Measurements from ENCODE around the gene SPOUT1. TPM values are rescaled to one million over a fixed set of nuclear protein-coding genes. Genes with fewer than 3 reads are reported as not detected.
"Not testable (repeated sequence)": the region's sequence is repeated elsewhere in the genome, so short reads cannot be mapped to it uniquely, and the experiment has no call there.

Gene SPOUT1
- total RNA-seq, 1 donor from 2014 or later, result 25.6 TPM

GRCh38 chr9:128847803-128848202, 18.2 kb upstream of the SPOUT1 start:
- peaks cover 24% of the 10 kb centered on the region for H3K9me3 Mint-ChIP-seq (ENCODE audit: low read depth)
- peaks cover 9% of the 10 kb centered on the region for H3K36me3 Mint-ChIP-seq (ENCODE audit: low read depth)
- H3K4me1 Mint-ChIP-seq (ENCODE audit: low read depth), result peaks cover 10% of the 10 kb centered on the region
- no peaks in the 10 kb centered on the region for H3K27me3 Mint-ChIP-seq (ENCODE audit: low read depth)
- H3K27ac Mint-ChIP-seq (ENCODE audit: unreplicated experiment), result no peak overlapping the region
- no peak overlapping the region for H3K4me3 Mint-ChIP-seq (ENCODE audit: unreplicated experiment)
- TF ChIP-seq CTCF (IDR thresholded peaks at IDR 0.05), result no peak
- no peak for DNase-seq (ENCODE audit: low spot score)

- peaks cover 10% of the 10 kb centered on the region for H3K4me1 Mint-ChIP-seq (ENCODE audit: low read depth)
- peaks cover 11% of the 10 kb centered on the region for H3K36me3 Mint-ChIP-seq (ENCODE audit: low read depth)
- no peaks in the 10 kb centered on the region for H3K27me3 Mint-ChIP-seq (ENCODE audit: low read depth)
- no peak for DNase-seq (ENCODE audit: low spot score)
- no peak for TF ChIP-seq CTCF (IDR thresholded peaks at IDR 0.05)
- peaks cover 24% of the 10 kb centered on the region for H3K9me3 Mint-ChIP-seq (ENCODE audit: low read depth)
- H3K4me3 Mint-ChIP-seq (ENCODE audit: unreplicated experiment), result no peak overlapping the region
- H3K27ac Mint-ChIP-seq (ENCODE audit: unreplicated experiment), result no peak overlapping the region
Observed at GRCh38 chr9:128846680-128847030, 17.1 kb upstream of the SPOUT1 start.

GRCh38 chr9:128845186-128845931, 15.8 kb upstream of the SPOUT1 start:
- no peak for DNase-seq (ENCODE audit: low spot score)

GRCh38 chr9:128843171-128843570, 13.6 kb upstream of the SPOUT1 start:
- not testable (repeated sequence) for H3K9me3 Mint-ChIP-seq (ENCODE audit: low read depth); H3K36me3 Mint-ChIP-seq (ENCODE audit: low read depth); H3K4me3 Mint-ChIP-seq (ENCODE audit: unreplicated experiment); H3K27ac Mint-ChIP-seq (ENCODE audit: unreplicated experiment); H3K27me3 Mint-ChIP-seq (ENCODE audit: low read depth); DNase-seq (ENCODE audit: low spot score)
- peaks cover 10% of the 10 kb centered on the region for H3K4me1 Mint-ChIP-seq (ENCODE audit: low read depth)

More at GRCh38 chr9:128845186-128845931, 15.8 kb upstream of the SPOUT1 start:
- Mint-ChIP-seq H3K27me3 (ENCODE audit: low read depth) (no peaks in the 10 kb centered on the region), H3K27ac (ENCODE audit: unreplicated experiment) (no peak overlapping the region), H3K9me3 (ENCODE audit: low read depth) (peaks cover 12% of the 10 kb centered on the region), H3K36me3 (ENCODE audit: low read depth) (peaks cover 5% of the 10 kb centered on the region), H3K4me3 (ENCODE audit: unreplicated experiment) (no peak overlapping the region), H3K4me1 (ENCODE audit: low read depth) (peaks cover 10% of the 10 kb centered on the region)
- TF ChIP-seq CTCF (IDR thresholded peaks at IDR 0.05), result peak; percentile 59

GRCh38 chr9:128841694-128842492, 12.3 kb upstream of the SPOUT1 start:
- TF ChIP-seq CTCF (IDR thresholded peaks at IDR 0.05), result no peak
- Mint-ChIP-seq H3K9me3 (ENCODE audit: low read depth) (no peaks in the 10 kb centered on the region), H3K27ac (ENCODE audit: unreplicated experiment) (no peak overlapping the region), H3K36me3 (ENCODE audit: low read depth) (peaks cover 6% of the 10 kb centered on the region), H3K4me3 (ENCODE audit: unreplicated experiment) (no peak overlapping the region), H3K27me3 (ENCODE audit: low read depth) (no peaks in the 10 kb centered on the region), H3K4me1 (ENCODE audit: low read depth) (peaks cover 10% of the 10 kb centered on the region)
- DNase-seq (ENCODE audit: low spot score), result no peak

Data from chondrocyte (in vitro differentiated cells).